ENCODE measurements around the gene SH3PXD2A.

Gene SH3PXD2A, protein sequence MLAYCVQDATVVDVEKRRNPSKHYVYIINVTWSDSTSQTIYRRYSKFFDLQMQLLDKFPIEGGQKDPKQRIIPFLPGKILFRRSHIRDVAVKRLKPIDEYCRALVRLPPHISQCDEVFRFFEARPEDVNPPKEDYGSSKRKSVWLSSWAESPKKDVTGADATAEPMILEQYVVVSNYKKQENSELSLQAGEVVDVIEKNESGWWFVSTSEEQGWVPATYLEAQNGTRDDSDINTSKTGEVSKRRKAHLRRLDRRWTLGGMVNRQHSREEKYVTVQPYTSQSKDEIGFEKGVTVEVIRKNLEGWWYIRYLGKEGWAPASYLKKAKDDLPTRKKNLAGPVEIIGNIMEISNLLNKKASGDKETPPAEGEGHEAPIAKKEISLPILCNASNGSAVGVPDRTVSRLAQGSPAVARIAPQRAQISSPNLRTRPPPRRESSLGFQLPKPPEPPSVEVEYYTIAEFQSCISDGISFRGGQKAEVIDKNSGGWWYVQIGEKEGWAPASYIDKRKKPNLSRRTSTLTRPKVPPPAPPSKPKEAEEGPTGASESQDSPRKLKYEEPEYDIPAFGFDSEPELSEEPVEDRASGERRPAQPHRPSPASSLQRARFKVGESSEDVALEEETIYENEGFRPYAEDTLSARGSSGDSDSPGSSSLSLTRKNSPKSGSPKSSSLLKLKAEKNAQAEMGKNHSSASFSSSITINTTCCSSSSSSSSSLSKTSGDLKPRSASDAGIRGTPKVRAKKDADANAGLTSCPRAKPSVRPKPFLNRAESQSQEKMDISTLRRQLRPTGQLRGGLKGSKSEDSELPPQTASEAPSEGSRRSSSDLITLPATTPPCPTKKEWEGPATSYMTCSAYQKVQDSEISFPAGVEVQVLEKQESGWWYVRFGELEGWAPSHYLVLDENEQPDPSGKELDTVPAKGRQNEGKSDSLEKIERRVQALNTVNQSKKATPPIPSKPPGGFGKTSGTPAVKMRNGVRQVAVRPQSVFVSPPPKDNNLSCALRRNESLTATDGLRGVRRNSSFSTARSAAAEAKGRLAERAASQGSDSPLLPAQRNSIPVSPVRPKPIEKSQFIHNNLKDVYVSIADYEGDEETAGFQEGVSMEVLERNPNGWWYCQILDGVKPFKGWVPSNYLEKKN
- 8.1 to 51.0 (median 19.1) reads per million in 9 experiments for total RNA-seq

DNA sequence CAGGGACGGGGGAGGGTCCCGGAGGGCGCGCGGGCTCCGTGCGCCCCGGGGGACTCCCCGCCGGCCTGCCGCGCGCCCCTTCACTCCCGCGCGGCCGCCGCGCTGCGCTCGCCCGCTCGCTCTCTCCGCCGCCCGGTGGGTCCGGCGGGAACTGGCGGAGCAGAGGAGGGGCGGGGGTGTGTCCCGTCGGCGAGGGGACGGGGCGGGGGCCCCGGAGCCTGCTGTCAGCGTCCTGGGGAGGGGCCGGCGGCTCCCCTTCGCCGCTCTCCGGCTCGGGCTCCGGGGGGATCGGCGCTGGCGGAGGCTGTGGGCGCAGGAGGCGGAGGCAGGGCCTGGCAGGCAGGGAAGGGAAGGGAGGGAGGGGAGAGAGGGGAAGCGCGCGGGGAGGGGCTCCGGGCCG is at the start of gene SH3PXD2A:
SH3PXD2A (minus strand) TSS at position 153 of the 400 bp plus-strand sequence. CDS start 310 bp downstream, outside the sequence.
- H3K9me3 Mint-ChIP-seq: no peaks in the 10 kb centered on the region
- no peaks in the 10 kb centered on the region for H3K36me3 Mint-ChIP-seq (ENCODE audit: insufficient read depth)
- peak; percentile 40 for ATAC-seq (replicated peaks)
- peaks cover 42 to 52% of the 10 kb centered on the region in 2 donors for H3K27me3 Mint-ChIP-seq
- H3K4me3 Mint-ChIP-seq: peak within 1 kb of the TSS; percentile 76 to 81
- H3K4me1 Mint-ChIP-seq (ENCODE audit: low read depth in 2 of 2): peaks cover 7 to 10% of the 10 kb centered on the region in 2 donors
- no peak for DNase-seq
- H3K27ac Mint-ChIP-seq: no peak within 1 kb of the TSS

DNA sequence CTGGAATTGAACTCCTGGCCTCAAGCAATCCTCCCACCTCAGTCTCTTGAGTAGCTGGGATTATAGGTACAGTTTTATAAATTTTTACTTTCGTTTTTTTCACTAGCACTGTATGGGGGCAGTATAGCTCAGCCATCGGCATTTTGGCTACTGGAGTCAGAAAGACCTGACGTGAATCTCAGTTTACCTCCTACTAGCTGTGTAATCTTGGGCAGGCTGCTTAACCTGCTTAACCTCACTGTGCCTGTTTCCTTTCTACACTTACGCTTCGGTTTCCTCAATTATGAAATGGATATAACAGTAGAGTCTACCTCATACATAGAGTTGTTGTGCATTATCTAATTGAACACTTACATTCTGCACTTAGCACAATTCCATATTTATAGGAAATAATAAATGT is 45.9 kb upstream of the SH3PXD2A start:
- Mint-ChIP-seq H3K4me1 (ENCODE audit: low read depth in 2 of 2) (peaks cover 18 to 24% of the 10 kb centered on the region in 2 donors), H3K9me3 (no peaks in the 10 kb centered on the region), H3K27ac (peak overlapping the region; percentile 38 to 91), H3K4me3 (peak overlapping the region; percentile 49 to 56), H3K36me3 (ENCODE audit: insufficient read depth) (peaks cover 71% of the 10 kb centered on the region), H3K27me3 (no peaks in the 10 kb centered on the region)
- no peak for DNase-seq
- ATAC-seq (replicated peaks): peak; percentile 70

DNA sequence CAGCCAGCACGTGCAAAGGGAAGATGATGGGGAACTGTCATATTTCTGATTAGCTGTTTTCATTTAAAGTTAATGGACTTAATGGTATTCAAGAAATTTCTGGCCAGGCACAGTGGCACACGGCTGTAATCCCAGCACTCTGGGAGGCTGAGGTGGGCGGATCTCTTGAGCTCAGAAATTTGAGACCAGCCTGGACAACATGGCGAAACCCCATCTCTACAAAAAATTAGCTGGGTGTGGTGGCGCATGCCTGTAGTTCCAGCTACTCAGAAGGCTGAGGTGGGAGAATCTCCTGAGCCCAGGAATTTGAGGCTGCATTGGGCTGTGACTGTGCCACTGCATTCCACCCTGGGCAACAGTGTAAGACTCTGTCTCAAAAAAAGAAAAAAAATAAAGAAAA is 43.9 kb upstream of the SH3PXD2A start:
- no peak for DNase-seq
- Mint-ChIP-seq H3K4me1 (ENCODE audit: low read depth in 2 of 2) (peaks cover 31 to 34% of the 10 kb centered on the region in 2 donors), H3K27ac (peak overlapping the region in 1 of 2 donors; percentile 38), H3K4me3 (no peak overlapping the region), H3K27me3 (no peaks in the 10 kb centered on the region), H3K9me3 (no peaks in the 10 kb centered on the region), H3K36me3 (ENCODE audit: insufficient read depth) (peaks cover 79% of the 10 kb centered on the region)
- no peak for ATAC-seq (replicated peaks)

DNA sequence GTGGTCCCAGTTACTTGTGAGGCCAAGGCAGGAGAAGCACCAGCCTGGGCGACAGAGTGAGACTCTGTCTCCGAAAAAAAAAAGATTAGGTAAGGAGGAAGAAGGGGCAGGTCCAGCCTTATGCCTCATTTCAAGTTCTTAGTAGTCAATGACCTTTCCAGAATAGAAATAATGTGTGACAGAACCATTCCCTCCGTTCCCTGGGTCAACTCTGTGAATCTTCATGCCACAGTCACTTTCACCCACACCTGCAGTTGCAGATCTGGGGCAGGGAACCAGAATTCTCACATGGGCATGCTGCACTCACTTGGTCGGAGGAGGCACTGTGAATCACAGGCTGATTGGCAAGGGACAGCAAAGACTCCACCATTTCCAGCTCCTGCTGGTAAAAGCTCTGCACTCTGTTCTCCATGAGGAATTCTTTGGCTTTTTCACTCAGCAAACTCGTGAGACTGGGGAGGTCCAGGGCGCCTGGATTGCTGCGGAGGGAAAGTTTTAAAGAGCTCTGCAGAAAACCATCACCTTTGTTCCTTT is 41.9 kb upstream of the SH3PXD2A start:
- DNase-seq (no peak), ATAC-seq (replicated peaks) (no peak)
- Mint-ChIP-seq H3K4me3 (no peak overlapping the region), H3K4me1 (ENCODE audit: low read depth in 2 of 2) (peaks cover 37 to 38% of the 10 kb centered on the region in 2 donors), H3K27me3 (no peaks in the 10 kb centered on the region), H3K36me3 (ENCODE audit: insufficient read depth) (peaks cover 76% of the 10 kb centered on the region), H3K9me3 (no peaks in the 10 kb centered on the region), H3K27ac (peak overlapping the region in 1 of 2 donors; percentile 20)

DNA sequence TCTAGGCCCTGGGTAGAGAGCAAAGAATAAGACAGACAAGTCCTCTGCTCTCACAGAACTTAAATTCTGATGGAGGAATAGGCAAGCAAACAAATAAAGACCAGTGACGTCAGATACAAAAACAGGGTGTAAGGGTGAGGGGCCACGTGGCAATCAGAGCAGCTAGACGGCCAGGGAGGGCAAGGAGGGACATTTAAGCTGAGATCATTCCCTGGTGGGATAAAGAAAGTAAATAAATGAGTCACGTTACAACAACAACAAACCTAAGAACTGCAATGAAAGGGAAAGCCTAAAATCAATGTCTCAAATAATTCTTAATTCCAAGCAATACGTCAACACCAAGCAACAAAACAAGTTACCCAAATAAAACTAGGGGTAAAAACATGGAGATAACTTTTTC is 40.8 kb upstream of the SH3PXD2A start:
- peaks cover 78% of the 10 kb centered on the region for H3K36me3 Mint-ChIP-seq (ENCODE audit: insufficient read depth)
- peak overlapping the region; percentile 84 to 92 for H3K27ac Mint-ChIP-seq
- no peaks in the 10 kb centered on the region for H3K27me3 Mint-ChIP-seq
- no peak for DNase-seq
- peaks cover 35 to 38% of the 10 kb centered on the region in 2 donors for H3K4me1 Mint-ChIP-seq (ENCODE audit: low read depth in 2 of 2)
- H3K4me3 Mint-ChIP-seq: no peak overlapping the region
- H3K9me3 Mint-ChIP-seq: no peaks in the 10 kb centered on the region
- no peak for ATAC-seq (replicated peaks)

DNA sequence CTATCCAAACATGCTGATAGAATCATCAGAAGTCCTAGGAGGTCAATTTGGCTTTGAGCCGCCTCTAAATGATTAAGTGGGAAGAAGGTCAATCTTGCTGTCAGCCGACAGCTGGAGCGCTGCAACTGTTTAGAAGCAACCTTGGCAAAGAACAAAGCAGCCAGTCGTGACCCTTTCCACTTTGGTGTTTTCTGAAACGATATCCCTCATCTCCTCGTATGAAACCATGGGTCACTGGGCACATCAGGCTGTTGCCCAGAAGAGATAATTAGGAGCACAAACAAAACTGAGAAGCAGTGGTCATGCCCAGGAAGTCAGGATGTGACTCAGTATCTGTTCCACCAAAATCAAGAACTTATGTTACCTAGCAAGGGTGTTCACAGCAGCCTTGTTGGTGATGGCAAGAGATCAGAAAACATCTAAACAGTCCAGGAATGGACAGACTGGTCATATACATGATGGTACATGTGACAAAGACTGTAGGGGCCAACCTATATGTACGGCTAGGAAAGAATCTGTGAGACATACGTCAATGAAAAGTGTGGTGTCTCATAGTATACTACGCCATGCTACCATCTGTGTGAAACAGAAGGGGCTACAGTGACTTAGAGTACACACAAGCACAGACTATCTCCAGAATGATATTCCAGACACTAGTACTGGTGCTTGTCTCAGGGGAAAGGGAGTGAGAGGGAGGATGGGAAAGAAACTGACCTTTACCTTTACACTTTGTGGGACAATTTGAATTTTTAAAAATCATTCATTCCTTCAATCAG is 40.2 kb upstream of the SH3PXD2A start:
- Mint-ChIP-seq H3K4me1 (ENCODE audit: low read depth in 2 of 2) (peaks cover 29 to 32% of the 10 kb centered on the region in 2 donors), H3K27ac (peak overlapping the region; percentile 84 to 92), H3K4me3 (peak overlapping the region in 1 of 2 donors; percentile 45), H3K9me3 (no peaks in the 10 kb centered on the region), H3K27me3 (no peaks in the 10 kb centered on the region), H3K36me3 (ENCODE audit: insufficient read depth) (peaks cover 81% of the 10 kb centered on the region)
- ATAC-seq (replicated peaks): no peak
- DNase-seq: no peak

DNA sequence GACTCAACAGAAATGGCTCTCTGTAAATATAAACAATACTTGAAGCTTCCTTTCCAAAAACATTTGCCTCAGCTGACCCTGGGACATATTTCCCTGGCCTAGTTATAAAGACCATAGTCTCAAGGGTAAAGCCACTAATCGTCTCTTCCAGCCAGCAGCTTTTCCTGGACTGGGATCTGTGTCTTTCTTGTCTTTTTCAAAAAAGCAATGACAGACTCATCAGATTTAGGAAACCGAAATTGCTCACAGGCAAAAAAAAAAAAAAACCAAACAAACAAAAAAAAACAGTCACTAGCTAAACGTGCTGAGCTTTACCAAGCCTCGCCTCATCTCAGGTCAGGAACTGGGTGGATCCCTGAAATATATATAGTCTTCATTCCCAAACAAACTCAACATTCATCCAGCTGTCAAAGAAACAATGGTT is 39.1 kb upstream of the SH3PXD2A start:
- Mint-ChIP-seq H3K4me3 (peak overlapping the region; percentile 5 to 45), H3K27ac (peak overlapping the region; percentile 84 to 92), H3K36me3 (ENCODE audit: insufficient read depth) (peaks cover 81% of the 10 kb centered on the region)

DNA sequence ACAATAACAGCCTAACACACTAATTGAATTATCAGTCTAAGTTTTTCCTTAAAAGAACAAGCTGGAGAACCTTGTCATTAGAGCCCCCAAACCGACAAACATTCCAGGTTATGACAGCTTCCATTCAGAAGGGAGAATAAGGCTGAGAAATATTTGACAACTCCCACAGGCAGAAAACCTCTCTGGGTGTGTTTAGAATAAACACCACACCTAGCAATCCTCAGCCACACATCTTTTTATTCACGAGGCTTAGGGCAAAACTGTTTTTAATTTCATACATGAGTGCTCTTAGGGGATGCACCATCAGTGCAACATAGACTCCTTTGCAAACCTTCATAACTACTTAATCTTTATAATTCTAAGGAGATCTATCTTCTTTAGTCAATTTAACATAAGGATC is 38.4 kb upstream of the SH3PXD2A start:
- H3K36me3 Mint-ChIP-seq (ENCODE audit: insufficient read depth): peaks cover 81% of the 10 kb centered on the region
- H3K27ac Mint-ChIP-seq: peak overlapping the region; percentile 84 to 92
- peaks cover 31 to 37% of the 10 kb centered on the region in 2 donors for H3K4me1 Mint-ChIP-seq (ENCODE audit: low read depth in 2 of 2)
- no peaks in the 10 kb centered on the region for H3K9me3 Mint-ChIP-seq
- no peak for ATAC-seq (replicated peaks)
- no peak for DNase-seq
- no peaks in the 10 kb centered on the region for H3K27me3 Mint-ChIP-seq
- peak overlapping the region in 1 of 2 donors; percentile 5 for H3K4me3 Mint-ChIP-seq

More for the DNA sequence above, 39.1 kb upstream of the SH3PXD2A start:
- H3K4me1 Mint-ChIP-seq (ENCODE audit: low read depth in 2 of 2): peaks cover 26 to 34% of the 10 kb centered on the region in 2 donors
- peak; percentile 19 for ATAC-seq (replicated peaks)
- no peaks in the 10 kb centered on the region for H3K9me3 Mint-ChIP-seq
- H3K27me3 Mint-ChIP-seq: no peaks in the 10 kb centered on the region
- no peak for DNase-seq

DNA sequence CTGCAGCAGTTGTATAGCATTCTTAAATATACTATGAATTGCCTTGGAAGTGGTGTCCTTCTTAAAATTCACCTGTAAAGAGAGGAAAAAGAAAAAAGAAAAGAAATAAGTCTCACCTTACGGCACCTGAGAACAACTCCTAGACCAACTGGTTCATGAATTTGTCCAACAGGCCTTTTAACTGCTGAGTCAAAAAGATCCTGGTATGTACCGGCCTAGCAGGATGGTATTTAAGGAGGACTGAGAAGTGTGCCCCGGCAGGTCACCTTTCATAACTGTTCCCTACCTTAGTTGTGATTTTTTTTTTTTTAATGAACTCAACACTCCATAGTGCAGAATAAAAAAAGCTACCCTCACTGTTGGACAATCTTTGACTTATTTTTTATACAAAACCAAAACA is 36.8 kb upstream of the SH3PXD2A start:
- no peak for DNase-seq
- H3K27ac Mint-ChIP-seq: peak overlapping the region in 1 of 2 donors; percentile 92
- H3K4me1 Mint-ChIP-seq (ENCODE audit: low read depth in 2 of 2): peaks cover 37 to 42% of the 10 kb centered on the region in 2 donors
- H3K9me3 Mint-ChIP-seq: no peaks in the 10 kb centered on the region
- peaks cover 73% of the 10 kb centered on the region for H3K36me3 Mint-ChIP-seq (ENCODE audit: insufficient read depth)
- no peak for ATAC-seq (replicated peaks)
- H3K27me3 Mint-ChIP-seq: no peaks in the 10 kb centered on the region
- H3K4me3 Mint-ChIP-seq: no peak overlapping the region

DNA sequence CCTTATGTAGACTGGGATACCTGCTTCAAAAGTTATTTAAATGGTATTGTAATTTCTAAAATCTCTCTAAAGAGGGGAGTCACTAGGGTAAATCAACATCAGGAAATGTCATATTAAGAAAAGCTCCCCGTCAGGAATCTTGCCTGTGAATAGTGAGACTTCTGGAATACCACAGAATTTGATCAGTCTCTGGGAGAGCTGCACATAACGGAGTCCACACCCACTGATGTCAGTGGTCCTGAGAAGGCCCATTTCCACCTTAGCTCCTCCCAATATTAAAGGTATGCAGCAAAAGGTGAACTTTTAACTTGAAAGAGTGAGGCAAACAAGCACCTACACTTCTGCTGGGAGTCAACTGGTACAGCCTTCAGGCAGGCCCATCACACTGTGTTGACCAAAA is 35.3 kb upstream of the SH3PXD2A start:
- H3K4me3 Mint-ChIP-seq: no peak overlapping the region
- no peak for ATAC-seq (replicated peaks)
- H3K9me3 Mint-ChIP-seq: no peaks in the 10 kb centered on the region
- peak overlapping the region; percentile 49 to 67 for H3K27ac Mint-ChIP-seq
- no peaks in the 10 kb centered on the region for H3K27me3 Mint-ChIP-seq
- peaks cover 72% of the 10 kb centered on the region for H3K36me3 Mint-ChIP-seq (ENCODE audit: insufficient read depth)
- H3K4me1 Mint-ChIP-seq (ENCODE audit: low read depth in 2 of 2): peaks cover 31 to 35% of the 10 kb centered on the region in 2 donors
- DNase-seq: no peak

DNA sequence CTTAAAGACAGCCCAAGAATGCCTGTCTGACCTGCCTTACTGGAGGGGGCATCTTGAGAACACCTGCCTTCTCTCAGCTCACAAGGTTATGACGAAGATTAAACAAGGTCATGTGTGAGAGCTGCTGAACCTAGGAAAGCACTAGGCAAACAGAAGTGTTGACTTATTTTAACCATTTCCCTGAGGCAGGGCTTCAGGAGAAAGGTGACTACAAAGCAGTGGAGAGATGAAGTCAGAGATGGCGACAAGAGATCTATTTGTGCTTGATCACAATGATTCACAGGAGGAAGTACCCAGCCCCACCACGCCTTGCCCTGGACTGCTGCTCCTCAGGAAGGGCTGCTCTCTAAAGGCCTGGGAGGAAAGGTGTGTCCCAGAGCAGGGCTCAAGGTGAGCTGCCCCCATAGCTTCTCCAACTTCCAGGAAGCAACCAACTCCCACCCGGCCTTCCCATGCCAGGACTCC is 34.9 kb upstream of the SH3PXD2A start:
- peaks cover 72% of the 10 kb centered on the region for H3K36me3 Mint-ChIP-seq (ENCODE audit: insufficient read depth)
- H3K4me1 Mint-ChIP-seq (ENCODE audit: low read depth in 2 of 2): peaks cover 26 to 30% of the 10 kb centered on the region in 2 donors
- peak overlapping the region; percentile 49 to 67 for H3K27ac Mint-ChIP-seq
- ATAC-seq (replicated peaks): no peak
- H3K4me3 Mint-ChIP-seq: no peak overlapping the region
- H3K27me3 Mint-ChIP-seq: no peaks in the 10 kb centered on the region
- no peak for DNase-seq
- H3K9me3 Mint-ChIP-seq: no peaks in the 10 kb centered on the region

DNA sequence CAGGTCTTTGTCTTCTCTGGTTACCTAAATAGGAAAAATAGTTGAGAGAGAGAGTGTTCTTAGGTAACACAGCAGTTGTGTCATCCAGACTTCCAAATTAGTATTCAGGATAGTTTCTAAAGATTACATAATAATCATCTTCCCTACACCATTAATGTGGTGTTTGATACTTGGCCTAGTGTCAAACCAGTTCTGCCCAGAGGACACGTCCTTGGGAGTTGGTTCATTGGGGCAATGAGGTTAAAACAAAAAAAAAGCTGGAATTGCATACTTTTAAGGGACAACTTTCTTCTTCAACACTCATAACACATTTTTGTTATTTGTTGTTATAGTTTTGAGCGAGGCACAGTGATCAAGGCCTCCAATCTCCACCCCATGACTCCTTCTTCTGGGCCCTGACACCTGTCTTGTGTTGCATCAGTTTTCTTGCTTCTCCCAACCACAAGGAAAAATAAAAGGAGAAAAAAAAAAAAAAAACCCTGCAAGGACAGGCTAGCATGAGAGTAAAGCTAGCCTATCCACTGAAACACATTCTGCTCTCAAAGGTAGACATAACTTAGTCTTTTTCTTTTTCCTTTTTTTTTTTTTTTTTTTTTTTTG is 33.8 kb upstream of the SH3PXD2A start:
- ATAC-seq (replicated peaks) (no peak), DNase-seq (no peak)
- no peak overlapping the region for H3K4me3 Mint-ChIP-seq
- peak overlapping the region; percentile 6 to 49 for H3K27ac Mint-ChIP-seq
- H3K36me3 Mint-ChIP-seq (ENCODE audit: insufficient read depth): peaks cover 75% of the 10 kb centered on the region
- H3K27me3 Mint-ChIP-seq: no peaks in the 10 kb centered on the region
- H3K9me3 Mint-ChIP-seq: no peaks in the 10 kb centered on the region
- peaks cover 18 to 22% of the 10 kb centered on the region in 2 donors for H3K4me1 Mint-ChIP-seq (ENCODE audit: low read depth in 2 of 2)

All from effector memory CD8-positive, alpha-beta T cell (primary cell).